Cardiac septum (tissue), 1 donor: ENCODE measurements around the gene TENM3. TPM values are rescaled to one million over a fixed set of nuclear protein-coding genes. Genes with fewer than 3 reads are reported as not detected.

ENCODE experiments used
- DNase-seq: peaks from one replicate; pipeline ENCODE4 v3.0.0-alpha.2; 2020; ENCODE audit warnings: low spot score
- intact Hi-C: fragments of 100-400 bp; cut with DNase I; formaldehyde crosslinking; loops from one replicate; pipeline ENCODE4 v1.14.0; 2022
- total RNA-seq: library from RNA; stranded (reverse); fragmentation: NEBNext Ultra II Directional; extraction: Animal tissue kit (Norgen Biotek cat#: 25700); gene quantifications from one replicate; pipeline ENCODE4 v1.2.1, GENCODE V29; 2021
- donor health status: DM: no; HTN: no; CAD: no.

Gene TENM3
- total RNA-seq, 1 donor from 2014 or later = 3.9 TPM

- DNase-seq = no peak
- intact Hi-C loops = no loop called here
Observed at GRCh38 chr4:182828360-182829025, 585.3 kb downstream of the TENM3 start.

- intact Hi-C loops = no loop called here
Observed at GRCh38 chr4:182829196-182829595, 586.0 kb downstream of the TENM3 start.

GRCh38 chr4:182831376-182831775, 588.2 kb downstream of the TENM3 start:
- intact Hi-C loops = no loop called here

More at GRCh38 chr4:182829196-182829595, 586.0 kb downstream of the TENM3 start:
- DNase-seq = no peak

GRCh38 chr4:182832352-182833120, 589.3 kb downstream of the TENM3 start:
- intact Hi-C loops = no loop called here
- DNase-seq = no peak

More at GRCh38 chr4:182831376-182831775, 588.2 kb downstream of the TENM3 start:
- DNase-seq = no peak

- DNase-seq = no peak
- intact Hi-C loops = no loop called here
Observed at GRCh38 chr4:182835006-182835740, 592.0 kb downstream of the TENM3 start.

GRCh38 chr4:182837831-182838230, 594.6 kb downstream of the TENM3 start:
- no peak for DNase-seq
- intact Hi-C loops = no loop called here

- no peak for DNase-seq
- intact Hi-C loops = no loop called here
Observed at GRCh38 chr4:182838535-182838934, 595.3 kb downstream of the TENM3 start.

- intact Hi-C loops = no loop called here
- no peak for DNase-seq
Observed at GRCh38 chr4:182839256-182839655, 596.1 kb downstream of the TENM3 start.

GRCh38 chr4:182840108-182840507, 596.9 kb downstream of the TENM3 start:
- intact Hi-C loops = no loop called here

GRCh38 chr4:182842104-182842600, 599.0 kb downstream of the TENM3 start:
- intact Hi-C loops = no loop called here
- no peak for DNase-seq

More at GRCh38 chr4:182840108-182840507, 596.9 kb downstream of the TENM3 start:
- no peak for DNase-seq

- no peak for DNase-seq
- intact Hi-C loops = no loop called here
Observed at GRCh38 chr4:182842759-182843390, 599.7 kb downstream of the TENM3 start.

- intact Hi-C loops = no loop called here
- no peak for DNase-seq
Observed at GRCh38 chr4:182843808-182844325, 600.7 kb downstream of the TENM3 start.

GRCh38 chr4:182845618-182846017, 602.4 kb downstream of the TENM3 start:
- intact Hi-C loops = no loop called here
- DNase-seq = no peak

- no peak for DNase-seq
- intact Hi-C loops = no loop called here
Observed at GRCh38 chr4:182846036-182846435, 602.8 kb downstream of the TENM3 start.

GRCh38 chr4:182847576-182848450, 604.6 kb downstream of the TENM3 start:
- DNase-seq = no peak
- intact Hi-C loops = no loop called here

GRCh38 chr4:182848685-182849084, 605.5 kb downstream of the TENM3 start:
- no peak for DNase-seq
- intact Hi-C loops = no loop called here
